GM12874 (cell line): Measurements from ENCODE around the gene RNU6-8.

Experiments used
- CTCF ChIP-seq: IDR thresholded peaks from 2 replicates; pipeline ENCODE4 v1.5.1; 2011; ENCODE audit warnings: low read depth, mild to moderate bottlenecking, control low read depth, low read length, moderate library complexity; ENCODE audit not compliant: insufficient read depth

Gene RNU6-8

GRCh38 chr14:32205984-32206383 lies 2.9 kb upstream of the RNU6-8 start:
- no peak for TF ChIP-seq CTCF

- TF ChIP-seq CTCF, result no peak
These were observed 2.5 kb upstream of the RNU6-8 start for GRCh38 chr14:32205554-32205953.

- TF ChIP-seq CTCF, result no peak
These were observed 874 bp upstream of the RNU6-8 start for GRCh38 chr14:32203928-32204357.

- TF ChIP-seq CTCF, result no peak
These were observed 525 bp downstream of the RNU6-8 start for GRCh38 chr14:32202491-32202997.

- no peak for TF ChIP-seq CTCF
These were observed 1.1 kb downstream of the RNU6-8 start, which contains the start of gene RNU6-7 for GRCh38 chr14:32201816-32202490. Gene RNU6-7 (plus strand): TSS chr14:32202045.

- no peak for TF ChIP-seq CTCF
These were observed 1.8 kb downstream of the RNU6-8 start for GRCh38 chr14:32201193-32201815.

GRCh38 chr14:32200368-32201192 lies 2.5 kb downstream of the RNU6-8 start:
- no peak for TF ChIP-seq CTCF
